MCF 10A (cell line): Measurements from ENCODE around the gene SGPP2. TPM values are rescaled to one million over a fixed set of nuclear protein-coding genes. Genes with fewer than 3 reads are reported as not detected.
"Not testable (repeated sequence)": the region's sequence is repeated elsewhere in the genome, so short reads cannot be mapped to it uniquely, and the experiment has no call there.

Experiments
- BruUV-seq: library from RNA; stranded (reverse); fragments of 400-500 nt; replicated peaks from 2 replicates; lab custom pipeline; 2021; lab: Mats Ljungman, UMichigan
- CTCF ChIA-PET: fragments of 300-600 bp; sonication (Branson Sonifier 250); formaldehyde crosslinking; extraction: SDS; loops from one replicate; lab custom pipeline; 2021; ENCODE audit warnings: antibody characterized with exemption, inconsistent platforms; lab: Yijun Ruan, JAX
- POLR2A ChIA-PET: fragments of 300-600, 350-650 bp; sonication (Branson Sonifier 250); formaldehyde crosslinking; extraction: SDS; loops from one replicate; lab custom pipeline; 2020; ENCODE audit warnings: antibody characterized with exemption, inconsistent platforms; lab: Yijun Ruan, JAX
- DNase-seq: peaks from one replicate; pipeline ENCODE4 v3.0.0-alpha.2; 2018; ENCODE audit not compliant: unreplicated experiment
- H3K27ac Mint-ChIP-seq: one replicate; pipeline ENCODE4 v1.8.0; 2022; ENCODE audit warnings: mild to moderate bottlenecking, low read depth, mixed read lengths; ENCODE audit not compliant: unreplicated experiment
- H3K27me3 Mint-ChIP-seq: one replicate; pipeline ENCODE4 v1.8.0; 2022; ENCODE audit warnings: mixed read lengths; ENCODE audit not compliant: insufficient read depth, unreplicated experiment
- H3K36me3 Mint-ChIP-seq: one replicate; pipeline ENCODE4 v1.8.0; 2022; ENCODE audit warnings: mild to moderate bottlenecking, moderate library complexity, mixed read lengths; ENCODE audit not compliant: insufficient read depth, unreplicated experiment
- H3K4me1 Mint-ChIP-seq: one replicate; pipeline ENCODE4 v1.8.0; 2022; ENCODE audit warnings: mixed read lengths; ENCODE audit not compliant: insufficient read depth, unreplicated experiment
- H3K4me3 Mint-ChIP-seq: one replicate; pipeline ENCODE4 v1.8.0; 2022; ENCODE audit warnings: mild to moderate bottlenecking, moderate library complexity, mixed read lengths; ENCODE audit not compliant: unreplicated experiment
- H3K9me3 Mint-ChIP-seq: one replicate; pipeline ENCODE4 v1.8.0; 2022; ENCODE audit warnings: mixed read lengths; ENCODE audit not compliant: unreplicated experiment
- intact Hi-C: fragments of 100-400 bp; cut with micrococcal nuclease; formaldehyde crosslinking; loops from 2 replicates; pipeline ENCODE4 v1.14.1; 2022
- total RNA-seq: library from RNA; stranded (reverse); gene quantifications from 2 replicates; pipeline ENCODE4 v1.2.3, GENCODE V29; 2022
- TF ChIP-seq, protein P1 (sequence below): fragments of 200-600 bp; IDR thresholded peaks from one replicate; pipeline ENCODE4 v1.8.0; 2022; ENCODE audit warnings: antibody characterized with exemption, mild to moderate bottlenecking; ENCODE audit not compliant: unreplicated experiment

Gene SGPP2
- total RNA-seq, 1 experiment from 2014 or later = 47.4 TPM

DNA sequence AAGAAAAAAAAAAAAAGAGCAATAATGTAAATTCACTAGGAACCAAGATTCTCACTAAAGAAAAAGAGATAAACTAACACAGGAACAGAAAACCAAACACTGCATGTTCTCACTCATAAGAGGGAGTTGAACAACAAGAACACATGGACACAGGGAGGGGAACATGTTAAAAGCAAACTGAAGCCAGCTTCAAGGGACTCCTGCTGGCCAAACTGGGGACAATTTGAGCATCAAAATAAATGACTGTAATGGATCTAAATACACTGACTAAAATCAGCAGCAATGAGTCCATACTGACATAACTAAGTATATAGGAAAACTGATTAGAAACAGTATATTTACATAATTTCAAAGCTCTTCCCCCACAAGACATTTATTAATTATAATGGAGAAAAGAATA, 158.6 kb downstream of the SGPP2 start:
- CTCF ChIA-PET = interaction anchor here (0.7 to 1.7 kb wide), 2 partner anchors 12 to 544 kb away, joined by 4 to 5 read pairs; no protein-coding TSS in a partner anchor
- no peaks in the 10 kb centered on the region for H3K4me1 Mint-ChIP-seq
- TF ChIP-seq, protein P1, sequence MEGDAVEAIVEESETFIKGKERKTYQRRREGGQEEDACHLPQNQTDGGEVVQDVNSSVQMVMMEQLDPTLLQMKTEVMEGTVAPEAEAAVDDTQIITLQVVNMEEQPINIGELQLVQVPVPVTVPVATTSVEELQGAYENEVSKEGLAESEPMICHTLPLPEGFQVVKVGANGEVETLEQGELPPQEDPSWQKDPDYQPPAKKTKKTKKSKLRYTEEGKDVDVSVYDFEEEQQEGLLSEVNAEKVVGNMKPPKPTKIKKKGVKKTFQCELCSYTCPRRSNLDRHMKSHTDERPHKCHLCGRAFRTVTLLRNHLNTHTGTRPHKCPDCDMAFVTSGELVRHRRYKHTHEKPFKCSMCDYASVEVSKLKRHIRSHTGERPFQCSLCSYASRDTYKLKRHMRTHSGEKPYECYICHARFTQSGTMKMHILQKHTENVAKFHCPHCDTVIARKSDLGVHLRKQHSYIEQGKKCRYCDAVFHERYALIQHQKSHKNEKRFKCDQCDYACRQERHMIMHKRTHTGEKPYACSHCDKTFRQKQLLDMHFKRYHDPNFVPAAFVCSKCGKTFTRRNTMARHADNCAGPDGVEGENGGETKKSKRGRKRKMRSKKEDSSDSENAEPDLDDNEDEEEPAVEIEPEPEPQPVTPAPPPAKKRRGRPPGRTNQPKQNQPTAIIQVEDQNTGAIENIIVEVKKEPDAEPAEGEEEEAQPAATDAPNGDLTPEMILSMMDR = no peak
- peak overlapping the region; percentile 50 for H3K27ac Mint-ChIP-seq
- intact Hi-C loops = no loop called here
- POLR2A ChIA-PET = interaction anchor here (0.8 to 1.6 kb wide), 2 partner anchors 9 to 12 kb away, joined by 5 to 7 read pairs; no protein-coding TSS in a partner anchor
- H3K36me3 Mint-ChIP-seq = peaks cover 36% of the 10 kb centered on the region
- no TSS peak for BruUV-seq
- no peak for DNase-seq
- no peak overlapping the region for H3K4me3 Mint-ChIP-seq
- no peaks in the 10 kb centered on the region for H3K27me3 Mint-ChIP-seq
- no peaks in the 10 kb centered on the region for H3K9me3 Mint-ChIP-seq

DNA sequence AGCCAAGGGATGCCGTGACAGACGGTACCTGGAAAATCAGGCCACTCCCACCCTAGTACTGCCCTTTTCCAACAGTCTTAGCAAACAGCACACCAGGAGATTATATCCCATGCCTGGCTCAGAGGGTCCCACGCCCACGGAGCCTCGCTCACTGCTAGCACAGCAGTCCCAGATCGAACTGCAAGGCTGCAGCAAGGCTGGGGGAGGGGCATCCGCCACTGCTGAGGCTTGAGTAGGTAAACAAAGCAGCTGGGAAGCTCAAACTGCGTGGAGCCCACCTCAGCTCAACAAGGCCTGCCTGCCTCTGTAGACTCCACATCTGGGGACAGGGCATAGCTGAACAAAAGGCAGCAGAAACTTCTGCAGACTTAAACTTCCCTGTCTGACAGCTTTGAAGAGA, 160.2 kb downstream of the SGPP2 start:
- H3K9me3 Mint-ChIP-seq, H3K4me1 Mint-ChIP-seq, intact Hi-C loops, H3K4me3 Mint-ChIP-seq, H3K27ac Mint-ChIP-seq, DNase-seq, H3K27me3 Mint-ChIP-seq, BruUV-seq: not testable (repeated sequence)
- ChIA-PET POLR2A (interaction anchor here (0.9 kb wide), 1 partner anchor 542 kb away, joined by 4 read pairs; no protein-coding TSS in a partner anchor), CTCF (interaction anchor here (1.1 to 1.4 kb wide), 2 partner anchors 12 to 15 kb away, joined by 3 read pairs; no protein-coding TSS in a partner anchor)
- H3K36me3 Mint-ChIP-seq = peaks cover 39% of the 10 kb centered on the region

DNA sequence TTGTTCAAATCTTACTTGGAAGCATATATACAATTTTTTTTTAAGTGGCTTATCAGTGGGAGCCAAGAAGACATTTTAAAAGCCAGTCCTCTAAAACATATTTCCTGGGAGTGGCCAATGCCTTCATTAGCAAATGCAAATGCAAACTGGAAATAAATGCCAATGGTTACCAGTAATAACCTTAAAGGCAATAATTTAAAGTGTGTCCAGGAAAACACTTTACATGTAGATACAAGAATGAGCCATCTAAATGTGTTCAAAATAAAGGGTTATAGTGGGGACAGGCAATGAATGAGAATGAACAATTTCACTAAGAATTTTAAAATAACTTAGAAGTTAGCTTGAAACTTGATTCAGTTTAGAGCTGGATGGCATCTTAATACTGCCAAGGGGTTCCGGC, 167.3 kb downstream of the SGPP2 start:
- H3K4me3 Mint-ChIP-seq = no peak overlapping the region
- CTCF ChIA-PET = interaction anchor here (1.4 kb wide), 1 partner anchor 13 kb away, joined by 6 read pairs; no protein-coding TSS in a partner anchor
- no peaks in the 10 kb centered on the region for H3K9me3 Mint-ChIP-seq
- H3K36me3 Mint-ChIP-seq = peaks cover 64% of the 10 kb centered on the region
- TF ChIP-seq, protein P1 = no peak
- no peaks in the 10 kb centered on the region for H3K27me3 Mint-ChIP-seq
- DNase-seq = no peak
- no TSS peak for BruUV-seq
- peaks cover 11% of the 10 kb centered on the region for H3K4me1 Mint-ChIP-seq
- intact Hi-C loops = no loop called here
- POLR2A ChIA-PET = interaction anchor here (1.8 kb wide), 1 partner anchor 8 kb away, joined by 7 read pairs; no protein-coding TSS in a partner anchor
- H3K27ac Mint-ChIP-seq = no peak overlapping the region

DNA sequence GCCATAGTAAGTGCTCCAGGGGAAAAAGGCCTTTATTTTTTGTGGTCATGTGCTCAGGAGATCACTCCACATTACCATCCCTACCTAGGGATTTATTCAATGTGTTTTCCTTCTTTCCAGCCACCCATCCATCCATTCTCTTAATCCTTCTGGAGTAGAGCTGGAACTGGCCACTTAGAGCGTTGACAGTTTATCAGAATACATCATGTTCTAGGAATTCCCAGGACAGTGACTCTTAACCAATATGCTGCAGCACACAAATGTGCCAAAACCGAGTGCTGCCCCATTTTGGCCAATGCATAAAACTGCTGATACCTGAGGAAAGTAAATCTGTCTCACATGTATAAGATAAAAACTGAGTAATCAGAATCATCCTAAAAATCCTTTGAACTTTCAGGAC, 167.8 kb downstream of the SGPP2 start:
- Mint-ChIP-seq H3K4me3 (no peak overlapping the region), H3K27me3 (no peaks in the 10 kb centered on the region), H3K9me3 (no peaks in the 10 kb centered on the region), H3K4me1 (peaks cover 11% of the 10 kb centered on the region), H3K27ac (no peak overlapping the region), H3K36me3 (peaks cover 68% of the 10 kb centered on the region)
- TF ChIP-seq, protein P1 = no peak
- CTCF ChIA-PET = interaction anchor here (1.1 to 1.5 kb wide), 3 partner anchors 14 to 274 kb away, joined by 6 to 8 read pairs (median 6); no protein-coding TSS in a partner anchor
- intact Hi-C loops = no loop called here
- BruUV-seq = no TSS peak
- no peak for DNase-seq
- POLR2A ChIA-PET = interaction anchor here (1.8 kb wide), 1 partner anchor 9 kb away, joined by 7 read pairs; no protein-coding TSS in a partner anchor
